SK-N-SH treated with all-trans-retinoic acid at 6 μM for 48 hours (cell line): ENCODE data around the gene SLC35F4.
A peak's percentile ranks its signal among the peaks of the same experiment; 100 is the strongest.

Experiments
- ATAC-seq: fragments of 200-7000 bp; cut with Tn5 transposase; 3 replicates; pipeline ENCODE4 v1.9.1; 2020; ENCODE audit warnings: mild to moderate bottlenecking, moderate library complexity
- ARNTL ChIP-seq: fragments of 450-650 bp; formaldehyde crosslinking; IDR thresholded peaks from 2 replicates; pipeline ENCODE4 v1.5.0; 2020; ENCODE audit warnings: low read depth, mild to moderate bottlenecking, moderate library complexity, borderline replicate concordance
- BACH2 ChIP-seq: fragments of 250-450 bp; sonication (Bioruptor Pico); IDR thresholded peaks from 2 replicates; pipeline ENCODE4 v1.9.0; 2021; ENCODE audit warnings: mild to moderate bottlenecking, borderline replicate concordance
- CSDC2 ChIP-seq: fragments of 250-450 bp; sonication (Bioruptor Pico); IDR thresholded peaks from 2 replicates; pipeline ENCODE4 v1.5.0; 2020; ENCODE audit warnings: mild to moderate bottlenecking, moderate library complexity
- ESRRG ChIP-seq: fragments of 250-450 bp; sonication (Bioruptor Pico); IDR thresholded peaks from 2 replicates; pipeline ENCODE4 v1.6.1; 2021; ENCODE audit warnings: mild to moderate bottlenecking
- GLIS3 ChIP-seq: fragments of 250-450 bp; sonication (Bioruptor Pico); IDR thresholded peaks from 2 replicates; pipeline ENCODE4 v1.5.0; 2020; ENCODE audit warnings: mild to moderate bottlenecking, moderate library complexity
- ISL1 ChIP-seq: fragments of 250-450 bp; sonication (Bioruptor Pico); IDR thresholded peaks from 2 replicates; pipeline ENCODE4 v2.1.2; 2022; ENCODE audit warnings: mild to moderate bottlenecking, moderate library complexity
- OSR1 ChIP-seq: fragments of 250-450 bp; sonication (Bioruptor Pico); IDR thresholded peaks from 2 replicates; pipeline ENCODE4 v1.8.0; 2022; ENCODE audit warnings: moderate library complexity, mild to moderate bottlenecking, inconsistent platforms
- TOX ChIP-seq: fragments of 250-450 bp; sonication (Bioruptor Pico); IDR thresholded peaks from 2 replicates; pipeline ENCODE4 v1.8.0; 2021; ENCODE audit warnings: mild to moderate bottlenecking, moderate library complexity, borderline replicate concordance
- ZC3H10 ChIP-seq: fragments of 250-450 bp; sonication (Bioruptor Pico); IDR thresholded peaks from 2 replicates; pipeline ENCODE4 v1.5.1; 2021; ENCODE audit warnings: mild to moderate bottlenecking, moderate library complexity
- ZFP3 ChIP-seq: fragments of 250-450 bp; sonication (Bioruptor Pico); IDR thresholded peaks from 2 replicates; pipeline ENCODE4 v1.5.0; 2020; ENCODE audit warnings: mild to moderate bottlenecking, moderate library complexity
- ZFP30 ChIP-seq: fragments of 450-650 bp; formaldehyde crosslinking; IDR thresholded peaks from 2 replicates; pipeline ENCODE4 v1.5.0; 2022; ENCODE audit warnings: mild to moderate bottlenecking, moderate library complexity
- ZNF565 ChIP-seq: fragments of 450-650 bp; formaldehyde crosslinking; conservative IDR thresholded peaks from 2 replicates; pipeline ENCODE4 v1.5.0; 2020; ENCODE audit warnings: low read depth, mild to moderate bottlenecking, moderate library complexity
- ZNF70 ChIP-seq: fragments of 450-650 bp; formaldehyde crosslinking; IDR thresholded peaks from 2 replicates; pipeline ENCODE4 v1.5.0; 2020; ENCODE audit warnings: mild to moderate bottlenecking, moderate library complexity
- ZNF8 ChIP-seq: fragments of 450-650 bp; formaldehyde crosslinking; IDR thresholded peaks from 2 replicates; pipeline ENCODE4 v1.5.0; 2020; ENCODE audit warnings: mild to moderate bottlenecking, moderate library complexity
- TF ChIP-seq, protein P1 (sequence below): fragments of 250-450 bp; sonication (Bioruptor Pico); IDR thresholded peaks from 2 replicates; pipeline ENCODE4 v1.8.0; 2021; ENCODE audit warnings: low read depth, mild to moderate bottlenecking, moderate library complexity, borderline replicate concordance
- TF ChIP-seq, protein P2 (sequence below): fragments of 250-450 bp; sonication (Bioruptor Pico); IDR thresholded peaks from 2 replicates; pipeline ENCODE4 v1.5.0; 2020; ENCODE audit warnings: mild to moderate bottlenecking, moderate library complexity
- TF ChIP-seq, protein P3 (sequence below): fragments of 250-450 bp; sonication (Bioruptor Pico); IDR thresholded peaks from 2 replicates; pipeline ENCODE4 v1.5.1; 2021; ENCODE audit warnings: mild to moderate bottlenecking, moderate library complexity
- TF ChIP-seq, protein P4 (sequence below): fragments of 250-450 bp; sonication (Bioruptor Pico); IDR thresholded peaks from 2 replicates; pipeline ENCODE4 v1.8.0; 2020; ENCODE audit warnings: mild to moderate bottlenecking, moderate library complexity, borderline replicate concordance
- TF ChIP-seq, protein P5 (sequence below): fragments of 250-450 bp; sonication (Bioruptor Pico); IDR thresholded peaks from 2 replicates; pipeline ENCODE4 v1.5.1; 2020; ENCODE audit warnings: low read depth, mild to moderate bottlenecking, moderate library complexity

SLC35F4 gene

DNA sequence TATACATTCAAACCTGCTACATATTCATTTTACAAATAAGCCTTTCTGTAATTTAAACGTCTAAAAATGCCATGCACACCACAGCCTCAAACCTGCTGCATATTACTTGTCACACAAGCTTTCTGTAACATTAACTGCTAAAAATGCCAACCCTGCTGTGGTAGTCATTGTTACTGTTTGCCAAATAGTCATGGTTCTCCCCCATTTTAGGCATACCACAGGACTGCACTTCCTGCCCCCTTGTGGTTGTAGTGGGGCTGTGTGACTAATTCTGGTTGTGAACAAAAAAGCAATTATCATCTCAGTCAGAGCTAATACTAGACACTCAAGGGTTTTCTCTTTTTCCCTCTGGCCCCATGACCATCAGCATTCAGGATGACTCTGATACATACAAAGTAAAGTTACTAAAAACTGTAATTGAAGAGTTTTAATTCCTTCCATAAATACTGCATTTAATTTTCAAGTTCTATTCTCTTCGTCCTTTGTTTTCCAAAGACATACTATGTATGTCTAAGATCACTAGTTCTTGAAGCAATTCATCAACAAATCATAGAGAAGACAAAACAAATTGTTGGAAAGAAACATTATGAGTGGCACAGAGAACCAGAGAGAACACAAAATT, 5.7 kb upstream of the SLC35F4 start:
- ATAC-seq, result peak; percentile 85
- TF ChIP-seq, protein P1, sequence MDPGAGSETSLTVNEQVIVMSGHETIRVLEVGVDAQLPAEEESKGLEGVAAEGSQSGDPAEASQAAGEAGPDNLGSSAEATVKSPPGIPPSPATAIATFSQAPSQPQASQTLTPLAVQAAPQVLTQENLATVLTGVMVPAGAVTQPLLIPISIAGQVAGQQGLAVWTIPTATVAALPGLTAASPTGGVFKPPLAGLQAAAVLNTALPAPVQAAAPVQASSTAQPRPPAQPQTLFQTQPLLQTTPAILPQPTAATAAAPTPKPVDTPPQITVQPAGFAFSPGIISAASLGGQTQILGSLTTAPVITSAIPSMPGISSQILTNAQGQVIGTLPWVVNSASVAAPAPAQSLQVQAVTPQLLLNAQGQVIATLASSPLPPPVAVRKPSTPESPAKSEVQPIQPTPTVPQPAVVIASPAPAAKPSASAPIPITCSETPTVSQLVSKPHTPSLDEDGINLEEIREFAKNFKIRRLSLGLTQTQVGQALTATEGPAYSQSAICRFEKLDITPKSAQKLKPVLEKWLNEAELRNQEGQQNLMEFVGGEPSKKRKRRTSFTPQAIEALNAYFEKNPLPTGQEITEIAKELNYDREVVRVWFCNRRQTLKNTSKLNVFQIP (CRISPR knock-in tag), result no peak
- peak; percentile 70; the same call in 1 of the 2 replicates for TF ChIP-seq ZNF8 (CRISPR knock-in tag)

DNA sequence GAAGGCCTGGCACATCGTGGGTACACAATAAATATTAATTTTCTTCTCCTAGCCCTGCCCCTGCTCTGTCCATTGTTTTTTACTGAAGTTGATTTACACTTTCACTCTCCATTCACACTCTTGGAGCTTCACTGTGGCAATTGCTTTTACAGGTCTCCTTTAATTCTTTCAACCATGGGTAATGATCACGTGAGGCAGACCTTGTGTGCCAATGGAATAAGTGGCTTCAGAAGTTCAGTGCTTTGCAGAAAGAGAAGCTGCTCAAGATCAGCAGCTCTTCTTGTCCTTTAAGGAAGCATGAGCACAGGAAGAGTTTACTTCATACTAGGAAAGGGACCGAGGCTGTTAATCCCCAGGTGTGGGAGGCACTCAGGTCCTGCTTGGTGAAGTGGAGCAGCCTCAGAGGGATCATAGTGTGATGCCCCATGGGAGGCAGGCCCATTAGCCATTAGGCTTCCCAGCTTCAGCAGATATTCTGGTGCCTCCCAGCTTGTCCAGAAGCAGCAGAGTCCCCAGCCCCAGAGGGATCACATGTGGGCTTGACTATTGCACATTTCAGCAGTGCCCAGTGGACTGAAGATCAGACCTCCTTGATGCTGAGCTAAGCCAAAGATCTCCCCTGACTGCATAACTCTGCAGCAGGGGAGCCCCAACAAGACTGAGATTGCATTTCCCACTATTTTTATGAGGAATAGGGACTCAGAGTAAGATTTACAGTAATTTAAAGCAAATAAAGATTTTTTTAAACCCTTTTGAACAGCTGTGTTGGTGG, 5.0 kb upstream of the SLC35F4 start:
- ATAC-seq, result no peak
- TF ChIP-seq, protein P2, sequence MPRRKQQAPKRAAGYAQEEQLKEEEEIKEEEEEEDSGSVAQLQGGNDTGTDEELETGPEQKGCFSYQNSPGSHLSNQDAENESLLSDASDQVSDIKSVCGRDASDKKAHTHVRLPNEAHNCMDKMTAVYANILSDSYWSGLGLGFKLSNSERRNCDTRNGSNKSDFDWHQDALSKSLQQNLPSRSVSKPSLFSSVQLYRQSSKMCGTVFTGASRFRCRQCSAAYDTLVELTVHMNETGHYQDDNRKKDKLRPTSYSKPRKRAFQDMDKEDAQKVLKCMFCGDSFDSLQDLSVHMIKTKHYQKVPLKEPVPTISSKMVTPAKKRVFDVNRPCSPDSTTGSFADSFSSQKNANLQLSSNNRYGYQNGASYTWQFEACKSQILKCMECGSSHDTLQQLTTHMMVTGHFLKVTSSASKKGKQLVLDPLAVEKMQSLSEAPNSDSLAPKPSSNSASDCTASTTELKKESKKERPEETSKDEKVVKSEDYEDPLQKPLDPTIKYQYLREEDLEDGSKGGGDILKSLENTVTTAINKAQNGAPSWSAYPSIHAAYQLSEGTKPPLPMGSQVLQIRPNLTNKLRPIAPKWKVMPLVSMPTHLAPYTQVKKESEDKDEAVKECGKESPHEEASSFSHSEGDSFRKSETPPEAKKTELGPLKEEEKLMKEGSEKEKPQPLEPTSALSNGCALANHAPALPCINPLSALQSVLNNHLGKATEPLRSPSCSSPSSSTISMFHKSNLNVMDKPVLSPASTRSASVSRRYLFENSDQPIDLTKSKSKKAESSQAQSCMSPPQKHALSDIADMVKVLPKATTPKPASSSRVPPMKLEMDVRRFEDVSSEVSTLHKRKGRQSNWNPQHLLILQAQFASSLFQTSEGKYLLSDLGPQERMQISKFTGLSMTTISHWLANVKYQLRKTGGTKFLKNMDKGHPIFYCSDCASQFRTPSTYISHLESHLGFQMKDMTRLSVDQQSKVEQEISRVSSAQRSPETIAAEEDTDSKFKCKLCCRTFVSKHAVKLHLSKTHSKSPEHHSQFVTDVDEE (CRISPR knock-in tag), result no peak
- TF ChIP-seq ZNF565 (no peak), ZFP3 (no peak), ISL1 (CRISPR knock-in tag) (no peak), BACH2 (CRISPR knock-in tag) (no peak), ZNF70 (no peak), OSR1 (CRISPR knock-in tag) (no peak), ZNF8 (CRISPR knock-in tag) (no peak), TOX (CRISPR knock-in tag) (no peak), ARNTL (CRISPR knock-in tag) (no peak), ZFP30 (CRISPR knock-in tag) (no peak), GLIS3 (CRISPR knock-in tag) (no peak), ESRRG (no peak), ZC3H10 (CRISPR knock-in tag) (no peak), CSDC2 (no peak)
- TF ChIP-seq, protein P3, sequence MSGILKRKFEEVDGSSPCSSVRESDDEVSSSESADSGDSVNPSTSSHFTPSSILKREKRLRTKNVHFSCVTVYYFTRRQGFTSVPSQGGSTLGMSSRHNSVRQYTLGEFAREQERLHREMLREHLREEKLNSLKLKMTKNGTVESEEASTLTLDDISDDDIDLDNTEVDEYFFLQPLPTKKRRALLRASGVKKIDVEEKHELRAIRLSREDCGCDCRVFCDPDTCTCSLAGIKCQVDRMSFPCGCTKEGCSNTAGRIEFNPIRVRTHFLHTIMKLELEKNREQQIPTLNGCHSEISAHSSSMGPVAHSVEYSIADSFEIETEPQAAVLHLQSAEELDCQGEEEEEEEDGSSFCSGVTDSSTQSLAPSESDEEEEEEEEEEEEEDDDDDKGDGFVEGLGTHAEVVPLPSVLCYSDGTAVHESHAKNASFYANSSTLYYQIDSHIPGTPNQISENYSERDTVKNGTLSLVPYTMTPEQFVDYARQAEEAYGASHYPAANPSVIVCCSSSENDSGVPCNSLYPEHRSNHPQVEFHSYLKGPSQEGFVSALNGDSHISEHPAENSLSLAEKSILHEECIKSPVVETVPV, result no peak
- TF ChIP-seq, protein P1 (CRISPR knock-in tag), result no peak
- TF ChIP-seq, protein P4, sequence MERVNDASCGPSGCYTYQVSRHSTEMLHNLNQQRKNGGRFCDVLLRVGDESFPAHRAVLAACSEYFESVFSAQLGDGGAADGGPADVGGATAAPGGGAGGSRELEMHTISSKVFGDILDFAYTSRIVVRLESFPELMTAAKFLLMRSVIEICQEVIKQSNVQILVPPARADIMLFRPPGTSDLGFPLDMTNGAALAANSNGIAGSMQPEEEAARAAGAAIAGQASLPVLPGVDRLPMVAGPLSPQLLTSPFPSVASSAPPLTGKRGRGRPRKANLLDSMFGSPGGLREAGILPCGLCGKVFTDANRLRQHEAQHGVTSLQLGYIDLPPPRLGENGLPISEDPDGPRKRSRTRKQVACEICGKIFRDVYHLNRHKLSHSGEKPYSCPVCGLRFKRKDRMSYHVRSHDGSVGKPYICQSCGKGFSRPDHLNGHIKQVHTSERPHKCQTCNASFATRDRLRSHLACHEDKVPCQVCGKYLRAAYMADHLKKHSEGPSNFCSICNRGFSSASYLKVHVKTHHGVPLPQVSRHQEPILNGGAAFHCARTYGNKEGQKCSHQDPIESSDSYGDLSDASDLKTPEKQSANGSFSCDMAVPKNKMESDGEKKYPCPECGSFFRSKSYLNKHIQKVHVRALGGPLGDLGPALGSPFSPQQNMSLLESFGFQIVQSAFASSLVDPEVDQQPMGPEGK (CRISPR knock-in tag), result no peak
- TF ChIP-seq, protein P5, sequence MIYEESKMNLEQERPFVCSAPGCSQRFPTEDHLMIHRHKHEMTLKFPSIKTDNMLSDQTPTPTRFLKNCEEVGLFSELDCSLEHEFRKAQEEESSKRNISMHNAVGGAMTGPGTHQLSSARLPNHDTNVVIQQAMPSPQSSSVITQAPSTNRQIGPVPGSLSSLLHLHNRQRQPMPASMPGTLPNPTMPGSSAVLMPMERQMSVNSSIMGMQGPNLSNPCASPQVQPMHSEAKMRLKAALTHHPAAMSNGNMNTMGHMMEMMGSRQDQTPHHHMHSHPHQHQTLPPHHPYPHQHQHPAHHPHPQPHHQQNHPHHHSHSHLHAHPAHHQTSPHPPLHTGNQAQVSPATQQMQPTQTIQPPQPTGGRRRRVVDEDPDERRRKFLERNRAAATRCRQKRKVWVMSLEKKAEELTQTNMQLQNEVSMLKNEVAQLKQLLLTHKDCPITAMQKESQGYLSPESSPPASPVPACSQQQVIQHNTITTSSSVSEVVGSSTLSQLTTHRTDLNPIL (CRISPR knock-in tag), result no peak
